Heart left ventricle (tissue), 13 donors: ENCODE results near the gene UBE3B.

Experiments
- CTCF ChIP-seq, 12 donors: fragments of 200-600 bp; sonication (generic) in 4 of 12; IDR thresholded peaks; one replicate each; pipeline versions ENCODE4 v1.5.0 to v1.8.0; 2018 to 2022; ENCODE audit warnings: antibody characterized with exemption in 12 of 12, mild to moderate bottlenecking in 5 of 12
- POLR2A ChIP-seq, 2 donors: fragments of 450-650 bp; IDR thresholded peaks; one replicate each; pipeline ENCODE4 v1.6.1; 2017; ENCODE audit warnings: antibody characterized with exemption in 2 of 2, mild to moderate bottlenecking in 2 of 2, moderate library complexity in 2 of 2
- donor health status: ischemic (EF 13 %, LVEDD 7.1; RV severe dilation, severe dysfunction).
- donor health status: DM: no; HTN: yes; CAD: no.
- donor health status: DM: no; HTN: no; CAD: no.
- donor health status: ischemic (EF 25% LVEDD 6.9; RV normal size, moderate dysfunction).
- donor health status: ischemic (EF 25% LVEDD 5.7; RV mildly dilated, moderate dysfunction).
- donor health status: ischemic (EF 35%, LVEDD 5.7; RV mildly dilated, moderate dysfunction).
- donor health status: nonischemic (EF 11% LVEDD 7.7; RV severe dilation, severe dysfunction).
- donor health status: DM: yes; HTN: yes; CAD: no.
- donor health status: PGD.
- donor health status: ischemic (EF 29% LVEDD 5.4; RV normal size, mild dysfunction).
- donor health status: nonischemic (EF 23%, LVEDD 6.1; RV moderate dilation, normal function).

- TF ChIP-seq CTCF (IDR thresholded peaks at IDR 0.05) (no peak), POLR2A (IDR thresholded peaks at IDR 0.05) (no peak)
Observed at GRCh38 chr12:109533487-109533740, 56.0 kb downstream of the UBE3B start.
